B cell (primary cell): ENCODE measurements around the gene BBX. TPM values are rescaled to one million over a fixed set of nuclear protein-coding genes. Genes with fewer than 3 reads are reported as not detected.

Experiments
- ATAC-seq: fragments of 200-7000 bp; cut with Tn5 transposase; one replicate; pipeline ENCODE4 v1.10.0; 2021; ENCODE audit warnings: low read depth, mild to moderate bottlenecking, moderate number of reproducible peaks, moderate library complexity
- CTCF ChIA-PET: fragments of 350-600 bp; sonication (Branson Sonifier 250); formaldehyde crosslinking; loops from one replicate; lab custom pipeline; 2021; ENCODE audit warnings: antibody characterized with exemption, inconsistent platforms; lab: Charles Lee
- POLR2A ChIA-PET: fragments of 350-600 bp; sonication (Branson Sonifier 250); formaldehyde crosslinking; loops from one replicate; lab custom pipeline; 2021; ENCODE audit warnings: antibody characterized with exemption; lab: Charles Lee
- DNase-seq: peaks from one replicate; pipeline ENCODE4 v3.0.0; 2013
- H2AFZ ChIP-seq: 2 replicates; pipeline ENCODE4 v1.6.1; 2012; ENCODE audit warnings: mild to moderate bottlenecking, low read depth, low read length; ENCODE audit not compliant: insufficient read depth, poor library complexity, severe bottlenecking
- H3K27ac ChIP-seq, 2 donors: 1 replicate in 1 of 2; 2 replicates in 1 of 2; pipeline ENCODE4 v1.5.1; 2012 to 2013; ENCODE audit warnings: low read length in 2 of 2, mild to moderate bottlenecking in 2 of 2, moderate library complexity in 1 of 2
- H3K27me3 ChIP-seq, 4 experiments: fragments of 200-600 bp in 1 of 4; sonication (generic) in 1 of 4; replicated peaks in 1 of 4; 1 replicate in 2 of 4; 2 replicates in 2 of 4; pipeline versions ENCODE4 v1.6.1 to v1.7.0; 2013 to 2016; ENCODE audit warnings: low read length in 3 of 4, mild to moderate bottlenecking in 2 of 4, mixed read lengths in 1 of 4, moderate library complexity in 1 of 4; ENCODE audit not compliant: insufficient read depth in 4 of 4, control insufficient read depth in 3 of 4; ENCODE audit errors: control extremely low read depth in 1 of 4
- H3K36me3 ChIP-seq, 2 experiments: replicated peaks in 1 of 2; 1 replicate in 1 of 2; 2 replicates in 1 of 2; pipeline versions ENCODE4 v1.6.1 to v1.7.1; 2013; ENCODE audit warnings: low read length in 1 of 2; ENCODE audit not compliant: insufficient read depth in 2 of 2, control insufficient read depth in 1 of 2; ENCODE audit errors: control extremely low read depth in 1 of 2, extremely low read depth in 1 of 2
- H3K4me1 ChIP-seq, 2 donors: fragments of 200-600 bp in 1 of 2; sonication (generic) in 1 of 2; 1 replicate in 1 of 2; 2 replicates in 1 of 2; pipeline versions ENCODE4 v1.5.1 to v1.6.1; 2013 to 2017; ENCODE audit warnings: low read length in 2 of 2; ENCODE audit not compliant: control insufficient read depth in 2 of 2, insufficient read depth in 2 of 2
- H3K4me2 ChIP-seq: replicated peaks from 2 replicates; pipeline ENCODE3; 2012; ENCODE audit warnings: mild to moderate bottlenecking, low read depth, low read length; ENCODE audit not compliant: poor library complexity, severe bottlenecking
- H3K4me3 ChIP-seq, 5 experiments: fragments of 200-600 bp in 1 of 5; sonication (generic) in 1 of 5; 1 replicate in 3 of 5; 2 replicates in 2 of 5; pipeline versions ENCODE4 v1.5.1 to v1.7.0; 2011 to 2016; ENCODE audit warnings: low read length in 4 of 5, mild to moderate bottlenecking in 4 of 5, low read depth in 2 of 5, control low read depth in 1 of 5, moderate library complexity in 1 of 5; ENCODE audit not compliant: insufficient read depth in 1 of 5; ENCODE audit errors: control extremely low read depth in 1 of 5, extremely low read depth in 1 of 5
- H3K79me2 ChIP-seq: fragments of 200-600 bp; sonication (generic); one replicate; pipeline ENCODE4 v1.6.0; 2016; ENCODE audit warnings: low read length; ENCODE audit not compliant: control insufficient read depth, insufficient read depth
- H3K9ac ChIP-seq: fragments of 200-600 bp; sonication (generic); 2 replicates; pipeline ENCODE4 v1.6.1; 2017; ENCODE audit warnings: mild to moderate bottlenecking, low read length, moderate library complexity
- H3K9me3 ChIP-seq, 3 donors: one replicate each; pipeline versions ENCODE4 v1.6.1 to v1.7.1; 2013; ENCODE audit warnings: low read length in 2 of 3; ENCODE audit not compliant: control insufficient read depth in 2 of 3, insufficient read depth in 1 of 3; ENCODE audit errors: control extremely low read depth in 1 of 3
- H4K20me1 ChIP-seq: 2 replicates; pipeline ENCODE4 v1.6.0; 2012; ENCODE audit warnings: mild to moderate bottlenecking, low read length; ENCODE audit not compliant: insufficient read depth, control insufficient read depth, poor library complexity, severe bottlenecking
- H3K27ac Mint-ChIP-seq: one replicate; pipeline ENCODE4 v1.8.0; 2021; ENCODE audit warnings: mixed read lengths
- H3K27me3 Mint-ChIP-seq: one replicate; pipeline ENCODE4 v1.8.0; 2021; ENCODE audit warnings: mixed read lengths
- H3K4me1 Mint-ChIP-seq: one replicate; pipeline ENCODE4 v1.8.0; 2021; ENCODE audit warnings: mixed read lengths
- H3K4me3 Mint-ChIP-seq: one replicate; pipeline ENCODE4 v1.8.0; 2021; ENCODE audit warnings: mixed read lengths
- H3K9me3 Mint-ChIP-seq: one replicate; pipeline ENCODE4 v1.8.0; 2022; ENCODE audit warnings: mixed read lengths; ENCODE audit not compliant: insufficient read depth
- CTCF ChIP-seq: fragments of 200-600 bp; IDR thresholded peaks from one replicate; pipeline ENCODE4 v1.8.0; 2022; ENCODE audit warnings: antibody characterized with exemption, mild to moderate bottlenecking
- EZH2 ChIP-seq: IDR thresholded peaks from 2 replicates; pipeline ENCODE4 v1.6.1; 2012; ENCODE audit warnings: borderline replicate concordance, low read depth, mild to moderate bottlenecking, moderate library complexity, low read length; ENCODE audit not compliant: insufficient read depth, poor library complexity, severe bottlenecking
- WGBS: methylation state at CpG from one replicate; pipeline ENCODE4 v1.1.5; 2013; ENCODE audit warnings: missing lambda C conversion rate; ENCODE audit not compliant: insufficient coverage; 5-methylcytosine and 5-hydroxymethylcytosine counted together
- intact Hi-C: fragments of 100-400 bp; cut with micrococcal nuclease; formaldehyde crosslinking; loops from one replicate; pipeline ENCODE4 v1.10.0; 2022
- polyA plus RNA-seq: library from polyadenylated mRNA; depleted of rRNA; stranded (reverse); fragments of >200 nt; gene quantifications from 2 replicates; pipeline ENCODE4 v1.2.3, GENCODE V29; 2012
- total RNA-seq, 2 donors: library from RNA; stranded (reverse); fragments of 120-200 nt in 1 of 2; gene quantifications; 1 replicate in 1 of 2; 2 replicates in 1 of 2; pipeline versions ENCODE4 v1.2.3 to v1.2.4, GENCODE V29; 2013 to 2022

Gene BBX
- total and polyA plus RNA-seq, 2 donors (not counting 1 experiment from before 2014, with no cell fraction given) = 27.8 to 133 TPM

DNA sequence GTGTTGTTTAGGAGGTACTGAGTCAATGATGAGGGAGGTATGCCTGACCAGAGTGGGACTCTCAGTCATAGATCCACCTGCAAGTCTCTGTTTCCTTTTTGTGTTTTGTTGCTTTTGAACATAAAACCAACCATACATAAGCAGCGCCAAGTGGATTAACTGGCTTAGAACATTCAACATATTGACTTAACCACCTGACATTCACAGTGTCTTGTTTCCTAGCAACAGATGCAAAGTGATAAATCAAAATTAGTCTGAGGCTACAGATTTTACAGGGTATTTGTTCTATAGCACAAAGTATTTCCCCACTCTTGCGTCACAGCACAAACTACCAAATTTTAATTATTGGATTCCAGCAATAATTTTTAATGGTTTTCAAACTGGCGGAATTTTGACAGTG is 283.8 kb downstream of the BBX start:
- peaks cover 7 to 12% of the 10 kb centered on the region in 2 donors for H3K4me1 ChIP-seq
- H4K20me1 ChIP-seq = no peaks in the 10 kb centered on the region
- POLR2A ChIA-PET = no interaction called here
- H3K36me3 ChIP-seq = peaks cover 8 to 68% of the 10 kb centered on the region in 2 experiments
- H3K4me1 Mint-ChIP-seq = peaks cover 16% of the 10 kb centered on the region
- DNase-seq (no peak), ATAC-seq (no peak)
- H3K27me3 ChIP-seq = no peaks in the 10 kb centered on the region
- H3K27ac Mint-ChIP-seq = no peak overlapping the region
- H3K79me2 ChIP-seq = no peaks in the 10 kb centered on the region
- no peak overlapping the region for H3K4me3 ChIP-seq
- H3K4me3 Mint-ChIP-seq = no peak overlapping the region
- H3K27me3 Mint-ChIP-seq = no peaks in the 10 kb centered on the region
- no peak overlapping the region for H2AFZ ChIP-seq
- no peaks in the 10 kb centered on the region for H3K9me3 ChIP-seq
- CTCF ChIA-PET = no interaction called here
- intact Hi-C loops = no loop called here
- no peaks in the 10 kb centered on the region for H3K9me3 Mint-ChIP-seq
- H3K4me2 ChIP-seq = no peak overlapping the region
- TF ChIP-seq CTCF (no peak), EZH2 (no peak)
- no peak overlapping the region for H3K9ac ChIP-seq
- no CpG with 5 or more reads among the region's 3 CpGs for WGBS
- no peak overlapping the region for H3K27ac ChIP-seq

GRCh38 chr3:107810171-107811071 is 287.7 kb downstream of the BBX start:
- Histone ChIP-seq H2AFZ (no peak overlapping the region), H3K27me3 (no peaks in the 10 kb centered on the region), H3K79me2 (no peaks in the 10 kb centered on the region), H3K4me1 (peaks cover 7 to 12% of the 10 kb centered on the region in 2 donors), H4K20me1 (no peaks in the 10 kb centered on the region), H3K27ac (peak overlapping the region in 1 of 2 donors; percentile 17), H3K9me3 (no peaks in the 10 kb centered on the region), H3K36me3 (peaks cover 2 to 29% of the 10 kb centered on the region in 2 experiments), H3K4me2 (no peak overlapping the region), H3K9ac (no peak overlapping the region), H3K4me3 (no peak overlapping the region)
- WGBS = 80% methylated on average over 1 of the region's 8 CpGs
- intact Hi-C loops = loop anchor here (10.0 kb wide), 1 partner anchor 114 kb away; no protein-coding TSS in a partner anchor
- H3K9me3 Mint-ChIP-seq = no peaks in the 10 kb centered on the region
- no peak for DNase-seq
- no peak for TF ChIP-seq CTCF
- no peak for TF ChIP-seq EZH2
- ATAC-seq = peak; percentile 49
- no peaks in the 10 kb centered on the region for H3K27me3 Mint-ChIP-seq
- CTCF ChIA-PET = interaction anchor here (0.7 to 1.2 kb wide), 8 partner anchors 19 to 1272 kb away, joined by 3 to 4 read pairs (median 3); no protein-coding TSS in a partner anchor
- peak overlapping the region; percentile 54 for H3K27ac Mint-ChIP-seq
- H3K4me3 Mint-ChIP-seq = peak overlapping the region; percentile 27
- peaks cover 16% of the 10 kb centered on the region for H3K4me1 Mint-ChIP-seq
- POLR2A ChIA-PET = interaction anchor here (0.6 kb wide), 1 partner anchor 15 kb away, joined by 3 read pairs; no protein-coding TSS in a partner anchor
